GM23248 (cell line): Measurements from ENCODE around the gene SMYD3. TPM values are rescaled to one million over a fixed set of nuclear protein-coding genes. Genes with fewer than 3 reads are reported as not detected.

Experiments used
- DNase-seq: peaks from one replicate; pipeline ENCODE4 v3.0.0-alpha.2; 2015
- H2AFZ ChIP-seq: fragments of 200-600 bp; sonication (generic); 2 replicates; pipeline ENCODE4 v1.6.1; 2016; ENCODE audit warnings: antibody characterized with exemption
- H3F3A ChIP-seq: fragments of 200-600 bp; sonication (generic); 2 replicates; pipeline ENCODE4 v1.6.1; 2016; ENCODE audit warnings: mild to moderate bottlenecking, antibody characterized with exemption, mixed run types; ENCODE audit not compliant: insufficient read depth
- H3K27ac ChIP-seq: fragments of 200-600 bp; sonication (generic); 2 replicates; pipeline ENCODE4 v1.5.1; 2016; ENCODE audit warnings: mild to moderate bottlenecking
- H3K27me3 ChIP-seq: fragments of 200-600 bp; sonication (generic); replicated peaks from 2 replicates; pipeline ENCODE4 v1.6.1; 2016; ENCODE audit warnings: mild to moderate bottlenecking; ENCODE audit not compliant: insufficient read depth
- H3K36me3 ChIP-seq: fragments of 200-600 bp; sonication (generic); 2 replicates; pipeline ENCODE4 v1.6.1; 2016; ENCODE audit warnings: low read depth, mild to moderate bottlenecking
- H3K4me1 ChIP-seq: fragments of 200-600 bp; sonication (generic); 2 replicates; pipeline ENCODE4 v1.6.1; 2016; ENCODE audit warnings: mild to moderate bottlenecking; ENCODE audit not compliant: insufficient read depth
- H3K4me2 ChIP-seq: fragments of 200-600 bp; sonication (generic); one replicate; pipeline ENCODE4 v1.6.1; 2016; ENCODE audit warnings: mild to moderate bottlenecking; ENCODE audit not compliant: unreplicated experiment
- H3K4me3 ChIP-seq: fragments of 200-600 bp; sonication (generic); 2 replicates; pipeline ENCODE4 v1.5.1; 2016; ENCODE audit warnings: mild to moderate bottlenecking
- H3K79me2 ChIP-seq: fragments of 200-600 bp; sonication (generic); 2 replicates; pipeline ENCODE4 v1.6.1; 2016; ENCODE audit warnings: mild to moderate bottlenecking; ENCODE audit not compliant: insufficient read depth
- H3K9ac ChIP-seq: fragments of 200-600 bp; sonication (generic); 2 replicates; pipeline ENCODE4 v1.6.1; 2016; ENCODE audit warnings: mild to moderate bottlenecking
- H3K9me2 ChIP-seq: fragments of 200-600 bp; sonication (generic); 2 replicates; pipeline ENCODE4 v1.6.1; 2016; ENCODE audit warnings: mixed run types, mild to moderate bottlenecking, moderate library complexity; ENCODE audit not compliant: insufficient read depth
- H3K9me3 ChIP-seq: fragments of 200-600 bp; sonication (generic); one replicate; pipeline ENCODE4 v1.6.1; 2017; ENCODE audit warnings: low read depth
- H4K20me1 ChIP-seq: fragments of 200-600 bp; sonication (generic); 2 replicates; pipeline ENCODE4 v1.6.0; 2016; ENCODE audit not compliant: insufficient read depth
- EZH2 ChIP-seq: fragments of 200-600 bp; sonication (generic); IDR thresholded peaks from 2 replicates; pipeline ENCODE4 v1.6.1; 2018; ENCODE audit warnings: antibody characterized with exemption, mild to moderate bottlenecking; ENCODE audit not compliant: insufficient read depth, poor library complexity, severe bottlenecking
- EZH2phosphoT487 ChIP-seq: fragments of 200-600 bp; sonication (generic); IDR thresholded peaks from 2 replicates; pipeline ENCODE4 v1.6.1; 2018; ENCODE audit warnings: antibody characterized with exemption, moderate library complexity, mild to moderate bottlenecking, low read depth; ENCODE audit not compliant: insufficient read depth
- WGBS, 2 experiments: methylation state at CpG; one replicate each; pipeline ENCODE4 v1.1.6; 2015 to 2017; ENCODE audit warnings: low lambda C conversion rate in 2 of 2, low coverage in 1 of 2; ENCODE audit errors: missing lambda C conversion rate in 2 of 2; 5-methylcytosine and 5-hydroxymethylcytosine counted together
- in situ Hi-C: fragments of 300-500 bp; cut with MboI; formaldehyde crosslinking; loops from 2 replicates; pipeline ENCODE4 v1.15.0; 2020
- polyA plus RNA-seq: library from polyadenylated mRNA; unstranded; fragments of >200 nt; fragmentation: Nextera tagmentation; extraction: Ambion mirVana; gene quantifications from 2 replicates; pipeline ENCODE4 v1.2.1, GENCODE V29; 2016
- total RNA-seq: library from RNA; depleted of rRNA; stranded (reverse); fragments of >200 nt; shearing (Covaris generic); gene quantifications from 2 replicates; pipeline ENCODE4 v1.2.3, GENCODE V29; 2014

Gene SMYD3
- total and polyA plus RNA-seq, 2 experiments from 2014 or later: 32.1 to 44.8 TPM

DNA sequence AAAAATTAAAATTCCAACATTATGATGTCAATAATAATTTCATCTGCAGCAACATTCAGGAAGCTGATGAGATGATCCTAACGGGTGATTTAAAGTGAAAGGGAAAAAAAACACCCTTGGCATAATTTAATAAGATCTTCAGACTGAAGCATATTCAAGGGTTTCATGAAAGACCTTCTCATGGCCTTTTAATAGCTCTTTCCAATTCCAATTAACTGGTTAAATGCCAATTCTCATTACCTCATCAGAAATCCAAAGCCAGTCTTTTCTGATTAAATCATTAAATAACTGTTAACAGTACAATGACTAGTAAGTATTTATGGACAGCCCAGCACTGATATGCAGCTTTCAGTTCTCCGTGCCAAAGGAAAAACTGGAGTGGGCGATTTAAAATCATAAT lies 407.5 kb downstream of the SMYD3 start:
- H3K27me3 ChIP-seq: no peaks in the 10 kb centered on the region
- H3K9me2 ChIP-seq: no peaks in the 10 kb centered on the region
- H3K9me3 ChIP-seq: no peaks in the 10 kb centered on the region
- no peaks in the 10 kb centered on the region for H4K20me1 ChIP-seq
- H2AFZ ChIP-seq: no peak overlapping the region
- 25 to 38% methylated on average over 3 of the region's 3 CpGs for WGBS, 2 experiments
- H3K9ac ChIP-seq: no peak overlapping the region
- H3F3A ChIP-seq: no peaks in the 10 kb centered on the region
- TF ChIP-seq EZH2 (no peak), EZH2phosphoT487 (no peak)
- no peak overlapping the region for H3K27ac ChIP-seq
- no peak overlapping the region for H3K4me2 ChIP-seq
- in situ Hi-C loops: no loop called here
- no peak overlapping the region for H3K4me3 ChIP-seq
- H3K36me3 ChIP-seq: no peaks in the 10 kb centered on the region
- peak; percentile 2 for DNase-seq
- H3K4me1 ChIP-seq: no peaks in the 10 kb centered on the region
- H3K79me2 ChIP-seq: no peaks in the 10 kb centered on the region

DNA sequence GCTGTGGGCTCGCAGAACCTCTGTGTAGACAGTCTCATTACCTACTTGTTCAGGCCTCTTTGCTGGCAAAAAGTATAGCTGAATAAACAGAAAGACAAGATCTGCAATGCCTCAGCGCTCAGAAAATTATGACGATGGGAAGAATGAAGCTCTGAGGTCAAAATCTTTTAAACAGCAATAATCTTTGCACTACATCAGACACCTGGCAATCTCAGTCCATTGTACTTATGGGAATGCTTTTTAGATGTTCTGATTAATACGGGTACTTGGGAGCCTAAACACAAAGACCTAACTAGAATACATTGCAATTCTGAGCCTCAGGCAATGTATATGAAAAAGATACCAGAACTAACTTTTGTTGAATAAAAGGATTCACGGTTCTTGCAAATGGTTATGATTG lies 410.7 kb downstream of the SMYD3 start:
- no peak overlapping the region for H3K27ac ChIP-seq
- no peaks in the 10 kb centered on the region for H4K20me1 ChIP-seq
- DNase-seq: no peak
- 82 to 84% methylated on average over 5 of the region's 5 CpGs for WGBS, 2 experiments
- TF ChIP-seq EZH2phosphoT487: no peak
- no peak for TF ChIP-seq EZH2
- H2AFZ ChIP-seq: no peak overlapping the region
- no peaks in the 10 kb centered on the region for H3K79me2 ChIP-seq
- H3K4me2 ChIP-seq: no peak overlapping the region
- peaks cover 4% of the 10 kb centered on the region; the same call in 1 of the 2 replicates for H3K4me1 ChIP-seq
- in situ Hi-C loops: no loop called here
- H3F3A ChIP-seq: no peaks in the 10 kb centered on the region
- H3K27me3 ChIP-seq: no peaks in the 10 kb centered on the region
- H3K9me3 ChIP-seq: no peaks in the 10 kb centered on the region
- H3K9me2 ChIP-seq: no peaks in the 10 kb centered on the region
- no peak overlapping the region for H3K4me3 ChIP-seq
- no peaks in the 10 kb centered on the region for H3K36me3 ChIP-seq
- no peak overlapping the region for H3K9ac ChIP-seq

DNA sequence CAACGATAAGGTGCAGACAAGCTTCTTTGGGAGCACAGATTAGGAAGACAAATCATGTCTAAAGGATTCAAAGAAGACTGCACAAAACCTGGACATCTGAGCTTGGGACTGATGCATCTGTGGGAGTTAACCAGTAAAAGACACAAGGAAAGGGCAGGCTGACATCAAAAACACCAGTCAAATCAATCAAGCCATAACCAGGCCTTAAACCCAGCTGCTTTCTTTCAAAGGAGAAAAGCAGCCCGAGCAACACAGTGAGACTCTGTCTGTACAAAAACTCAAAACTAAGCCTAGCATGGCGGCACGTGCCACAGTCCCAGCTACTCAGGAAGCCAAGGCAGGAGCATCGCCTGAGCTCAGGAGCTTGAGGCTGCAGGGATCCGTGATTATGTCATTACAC lies 411.6 kb downstream of the SMYD3 start:
- Histone ChIP-seq H4K20me1 (no peaks in the 10 kb centered on the region), H3K4me2 (no peak overlapping the region), H3K9me3 (no peaks in the 10 kb centered on the region), H3K27ac (no peak overlapping the region), H3K27me3 (no peaks in the 10 kb centered on the region), H3F3A (no peaks in the 10 kb centered on the region), H3K4me1 (peaks cover 4% of the 10 kb centered on the region; the same call in 1 of the 2 replicates), H3K9ac (no peak overlapping the region), H3K36me3 (no peaks in the 10 kb centered on the region), H3K4me3 (no peak overlapping the region), H2AFZ (no peak overlapping the region), H3K79me2 (no peaks in the 10 kb centered on the region), H3K9me2 (no peaks in the 10 kb centered on the region)
- no peak for DNase-seq
- no peak for TF ChIP-seq EZH2
- WGBS, 2 experiments: 82 to 85% methylated on average over 6 of the region's 6 CpGs
- in situ Hi-C loops: no loop called here

DNA sequence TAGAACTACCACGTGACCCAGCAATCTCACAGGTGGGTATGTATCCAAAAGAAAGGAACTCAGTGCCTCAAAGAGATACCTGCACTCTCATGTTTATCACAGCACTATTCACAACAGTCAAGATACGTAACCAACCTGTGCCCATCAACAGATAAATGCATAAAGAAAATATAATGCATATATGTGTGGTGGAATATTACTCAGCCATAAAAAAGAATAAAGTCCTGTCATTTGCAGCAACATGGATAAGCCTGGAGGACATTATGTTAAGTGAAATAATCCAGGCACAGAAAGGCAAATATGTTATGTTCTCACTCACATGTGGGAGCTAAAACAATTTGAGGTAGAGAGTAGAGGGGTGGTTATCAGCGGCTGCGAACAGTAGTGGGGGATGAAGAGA lies 413.8 kb downstream of the SMYD3 start:
- no peak overlapping the region for H3K4me2 ChIP-seq
- no peaks in the 10 kb centered on the region for H3K27me3 ChIP-seq
- no peak overlapping the region for H3K27ac ChIP-seq
- no peak overlapping the region for H3K9ac ChIP-seq
- H3K79me2 ChIP-seq: no peaks in the 10 kb centered on the region
- TF ChIP-seq EZH2: no peak
- no peak for TF ChIP-seq EZH2phosphoT487
- H3F3A ChIP-seq: no peaks in the 10 kb centered on the region
- no peaks in the 10 kb centered on the region for H4K20me1 ChIP-seq
- no peak for DNase-seq
- H3K9me3 ChIP-seq: no peaks in the 10 kb centered on the region
- H3K36me3 ChIP-seq: no peaks in the 10 kb centered on the region
- in situ Hi-C loops: no loop called here
- H3K9me2 ChIP-seq: no peaks in the 10 kb centered on the region
- peaks cover 4% of the 10 kb centered on the region; the same call in 1 of the 2 replicates for H3K4me1 ChIP-seq
- H3K4me3 ChIP-seq: no peak overlapping the region
- H2AFZ ChIP-seq: no peak overlapping the region
- 97 to 98% methylated on average over 4 of the region's 4 CpGs for WGBS, 2 experiments

DNA sequence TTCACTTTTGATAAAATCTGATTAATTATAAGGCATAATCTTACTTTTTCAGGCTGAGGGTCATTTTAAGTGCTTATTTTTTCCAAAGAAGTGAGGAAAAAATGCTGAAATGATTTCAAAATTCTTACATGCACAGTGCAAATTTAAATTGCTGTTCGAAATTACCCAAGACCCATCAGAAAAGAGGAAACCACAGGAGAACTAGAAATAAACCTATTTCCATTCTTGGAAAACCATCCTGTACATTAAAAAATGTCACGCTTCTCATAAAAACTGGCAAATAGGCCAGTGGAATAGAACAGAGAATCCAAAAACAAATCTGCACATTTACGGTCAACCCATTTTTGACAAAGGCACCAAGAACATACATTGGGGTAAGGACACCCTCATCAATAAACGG lies 414.9 kb downstream of the SMYD3 start:
- no peaks in the 10 kb centered on the region for H3K36me3 ChIP-seq
- in situ Hi-C loops: no loop called here
- no peak overlapping the region for H3K4me3 ChIP-seq
- H3K4me2 ChIP-seq: no peak overlapping the region
- no peak for TF ChIP-seq EZH2
- TF ChIP-seq EZH2phosphoT487: no peak
- DNase-seq: no peak
- no peaks in the 10 kb centered on the region for H3K9me3 ChIP-seq
- no peak overlapping the region for H3K27ac ChIP-seq
- peaks cover 4% of the 10 kb centered on the region; the same call in 1 of the 2 replicates for H3K4me1 ChIP-seq
- H3K27me3 ChIP-seq: no peaks in the 10 kb centered on the region
- H4K20me1 ChIP-seq: no peaks in the 10 kb centered on the region
- H3F3A ChIP-seq: no peaks in the 10 kb centered on the region
- H3K79me2 ChIP-seq: no peaks in the 10 kb centered on the region
- WGBS, 2 experiments: 90 to 97% methylated on average over 4 of the region's 4 CpGs
- H3K9ac ChIP-seq: no peak overlapping the region
- H3K9me2 ChIP-seq: no peaks in the 10 kb centered on the region
- H2AFZ ChIP-seq: no peak overlapping the region
